SU-DHL-6 (cell line): ENCODE results near the gene VSTM2A.

ENCODE experiments used
- H2AFZ ChIP-seq: fragments of 200-600 bp; sonication (generic); 2 replicates; pipeline ENCODE4 v1.6.1; 2014; ENCODE audit warnings: low read depth, mild to moderate bottlenecking, moderate library complexity, mixed read lengths, antibody characterized with exemption, low read length; ENCODE audit not compliant: severe bottlenecking
- H3F3A ChIP-seq: fragments of 200-600 bp; shearing (Covaris generic); 2 replicates; pipeline ENCODE4 v1.6.0; 2016; ENCODE audit warnings: antibody characterized with exemption, mild to moderate bottlenecking; ENCODE audit not compliant: insufficient read depth
- H3K27ac ChIP-seq: fragments of 200-600 bp; sonication (generic); 2 replicates; pipeline ENCODE4 v1.5.1; 2016; ENCODE audit warnings: low read depth, mild to moderate bottlenecking, low read length, moderate library complexity, mixed read lengths
- H3K27me3 ChIP-seq: fragments of 200-600 bp; sonication (generic), shearing (Covaris generic); 2 replicates; pipeline ENCODE4 v1.6.0; 2014; ENCODE audit warnings: mild to moderate bottlenecking, low read length
- H3K36me3 ChIP-seq: fragments of 200-600 bp; sonication (generic); 2 replicates; pipeline ENCODE4 v1.6.1; 2014; ENCODE audit warnings: mild to moderate bottlenecking, low read length, mixed read lengths
- H3K4me2 ChIP-seq: fragments of 300-600, 200-600 bp; shearing (Covaris generic), sonication (generic); 2 replicates; pipeline ENCODE4 v1.6.0; 2014; ENCODE audit warnings: low read length, low read depth, mild to moderate bottlenecking; ENCODE audit not compliant: poor library complexity, severe bottlenecking
- H3K4me3 ChIP-seq: fragments of 200-600 bp; sonication (generic); 2 replicates; pipeline ENCODE4 v1.5.1; 2014; ENCODE audit warnings: antibody characterized with exemption, low read length, mild to moderate bottlenecking, mixed read lengths; ENCODE audit not compliant: insufficient read depth, poor library complexity, severe bottlenecking
- H3K79me2 ChIP-seq: fragments of 200-600 bp; sonication (generic); 2 replicates; pipeline ENCODE4 v1.6.1; 2014; ENCODE audit warnings: mild to moderate bottlenecking, low read length, moderate library complexity; ENCODE audit not compliant: insufficient read depth
- H3K9ac ChIP-seq: fragments of 200-600 bp; sonication (generic); 2 replicates; pipeline ENCODE4 v1.7.0; 2014; ENCODE audit warnings: mild to moderate bottlenecking, low read length
- H3K9me2 ChIP-seq: fragments of 200-600 bp; sonication (generic); replicated peaks from 2 replicates; pipeline ENCODE4 v1.6.1; 2014; ENCODE audit warnings: low read length; ENCODE audit not compliant: insufficient read depth
- H3K9me3 ChIP-seq: fragments of 200-600 bp; sonication (generic); 2 replicates; pipeline ENCODE4 v1.6.1; 2014; ENCODE audit warnings: low read length, mixed read lengths; ENCODE audit not compliant: insufficient read depth
- H4K20me1 ChIP-seq: fragments of 200-600 bp; sonication (generic); 2 replicates; pipeline ENCODE4 v1.6.1; 2014; ENCODE audit warnings: low read depth, mild to moderate bottlenecking, antibody characterized with exemption, low read length, moderate library complexity, mixed read lengths
- CTCF ChIP-seq: fragments of 200-600 bp; sonication (generic); IDR thresholded peaks from one replicate; pipeline ENCODE4 v1.5.1; 2017; ENCODE audit warnings: antibody characterized with exemption, mild to moderate bottlenecking, low read length, moderate library complexity; ENCODE audit not compliant: insufficient read depth, poor library complexity, severe bottlenecking
- EZH2phosphoT487 ChIP-seq: fragments of 200-600 bp; sonication (generic), shearing (Covaris generic); conservative IDR thresholded peaks from 2 replicates; pipeline ENCODE4 v1.6.1; 2018; ENCODE audit warnings: mild to moderate bottlenecking, antibody characterized with exemption, low read length, moderate library complexity, mixed read lengths

The VSTM2A gene

GRCh38 chr7:54563329-54563916 is 21.2 kb downstream of the VSTM2A start:
- Histone ChIP-seq H3K4me3 (no peak overlapping the region), H4K20me1 (no peaks in the 10 kb centered on the region), H3K9ac (no peak overlapping the region), H3F3A (no peaks in the 10 kb centered on the region), H3K9me2 (no peaks in the 10 kb centered on the region), H3K79me2 (no peaks in the 10 kb centered on the region), H3K27me3 (no peaks in the 10 kb centered on the region), H3K4me2 (no peak overlapping the region), H2AFZ (no peak overlapping the region), H3K36me3 (no peaks in the 10 kb centered on the region), H3K9me3 (peaks cover 4% of the 10 kb centered on the region; the same call in 1 of the 2 replicates), H3K27ac (no peak overlapping the region)
- TF ChIP-seq EZH2phosphoT487 (no peak), CTCF (no peak)

GRCh38 chr7:54565432-54565831 is 23.3 kb downstream of the VSTM2A start:
- no peaks in the 10 kb centered on the region for H3K9me3 ChIP-seq
- no peaks in the 10 kb centered on the region for H4K20me1 ChIP-seq
- no peak overlapping the region for H3K4me2 ChIP-seq
- no peaks in the 10 kb centered on the region for H3K9me2 ChIP-seq
- TF ChIP-seq CTCF (no peak), EZH2phosphoT487 (no peak)
- H3K36me3 ChIP-seq: no peaks in the 10 kb centered on the region
- H3K27ac ChIP-seq: no peak overlapping the region
- no peak overlapping the region for H3K9ac ChIP-seq
- H3K79me2 ChIP-seq: no peaks in the 10 kb centered on the region
- H3K4me3 ChIP-seq: no peak overlapping the region
- no peaks in the 10 kb centered on the region for H3F3A ChIP-seq
- no peak overlapping the region for H2AFZ ChIP-seq
- no peaks in the 10 kb centered on the region for H3K27me3 ChIP-seq

GRCh38 chr7:54581511-54581910 is 39.3 kb downstream of the VSTM2A start:
- Histone ChIP-seq H3K9ac (no peak overlapping the region), H3K36me3 (no peaks in the 10 kb centered on the region), H3K4me3 (no peak overlapping the region), H3K27me3 (no peaks in the 10 kb centered on the region), H3K27ac (no peak overlapping the region), H3K9me3 (no peaks in the 10 kb centered on the region), H3F3A (no peaks in the 10 kb centered on the region), H3K4me2 (no peak overlapping the region), H4K20me1 (no peaks in the 10 kb centered on the region), H3K9me2 (no peaks in the 10 kb centered on the region), H3K79me2 (no peaks in the 10 kb centered on the region), H2AFZ (no peak overlapping the region)
- TF ChIP-seq CTCF (no peak), EZH2phosphoT487 (no peak)
